GM12878 (cell line): ENCODE results near the gene UFSP2. TPM values are rescaled to one million over a fixed set of nuclear protein-coding genes. Genes with fewer than 3 reads are reported as not detected.

ENCODE experiments used
- NBN ChIP-seq: fragments of 450-650 bp; IDR thresholded peaks from 2 replicates; pipeline ENCODE4 v1.6.1; 2016
- SMAD5 ChIP-seq: IDR thresholded peaks from 2 replicates; pipeline ENCODE4 v1.6.1; 2016; ENCODE audit warnings: antibody characterized with exemption, low read depth
- SPI1 ChIP-seq: IDR thresholded peaks from 2 replicates; pipeline ENCODE4 v1.6.1; 2011; ENCODE audit warnings: low read depth, mild to moderate bottlenecking, low read length, moderate library complexity, borderline replicate concordance; ENCODE audit not compliant: insufficient read depth
- SRF ChIP-seq, 2 experiments: IDR thresholded peaks; 2 replicates each; pipeline ENCODE4 v1.6.1; 2011; ENCODE audit warnings: low read depth in 2 of 2, low read length in 2 of 2, mild to moderate bottlenecking in 1 of 2, moderate library complexity in 1 of 2
- polyA plus RNA-seq, 11 experiments: library from polyadenylated mRNA; depleted of rRNA in 4 of 11; unstranded in 6 of 11; stranded (reverse) in 5 of 11; fragments of >200 nt; fragmentation: Nextera tagmentation in 4 of 11; fragmentation: Illumina TruSeq in 1 of 11; extraction: Ambion mirVana in 4 of 11; extraction: Trizol in 1 of 11; gene quantifications; 1 replicate in 1 of 11; 2 replicates in 10 of 11; pipeline versions ENCODE4 v1.2.1 to v1.2.3, GENCODE V29; 2011 to 2016; ENCODE audit warnings: inconsistent platforms in 2 of 11, missing spikeins in 2 of 11, low read depth in 1 of 11
- total RNA-seq, 4 experiments: library from RNA; depleted of rRNA in 3 of 4; stranded (reverse); fragments of >200 nt in 3 of 4; fragmentation: Illumina TruSeq in 1 of 4; extraction: Trizol in 1 of 4; gene quantifications; 2 replicates each; pipeline versions ENCODE4 v1.2.1 to v1.2.3, GENCODE V29; 2013 to 2021
- TF ChIP-seq, protein P1 (sequence below): fragments of 450-650 bp; IDR thresholded peaks from 2 replicates; pipeline ENCODE4 v1.6.1; 2016; ENCODE audit warnings: mild to moderate bottlenecking, moderate library complexity, borderline replicate concordance

UFSP2 gene
- total and polyA plus RNA-seq, 10 of the 15 experiments (the other 5 are each of a cell fraction or from before 2014, with no cell fraction given) = 25.4 to 53.1 (median 37.7) TPM

DNA sequence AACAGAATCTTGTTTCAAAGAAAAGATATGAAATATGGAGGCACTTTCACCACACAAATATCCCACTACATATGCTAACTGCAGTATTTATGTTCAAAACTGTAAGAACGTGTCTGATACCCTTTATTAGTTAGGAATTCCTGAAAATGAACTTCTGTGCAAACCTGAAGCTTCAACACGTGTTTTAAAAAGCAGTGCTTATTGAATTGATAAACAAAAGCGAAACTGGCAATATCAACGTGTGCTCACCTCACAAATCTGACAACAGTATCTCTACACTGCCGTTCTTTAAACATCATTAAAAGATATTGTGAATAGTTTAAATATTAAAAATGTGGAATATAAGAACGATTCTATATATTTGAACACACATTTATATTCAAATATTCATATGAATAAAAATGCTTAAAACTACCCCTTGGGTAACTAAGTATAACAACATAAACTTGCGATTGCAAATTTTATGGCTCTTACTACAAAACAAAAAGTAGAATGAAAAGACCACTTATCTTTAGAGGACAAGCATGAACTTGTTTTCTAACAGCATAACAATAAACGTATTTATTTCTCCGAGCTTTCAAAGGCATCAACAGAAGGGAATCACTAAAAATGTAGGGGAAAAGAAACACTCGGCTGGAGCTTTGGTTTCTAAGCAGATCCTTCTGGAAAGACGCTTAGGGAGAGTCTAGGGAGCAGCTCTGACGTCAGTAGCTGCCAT, 30.4 kb downstream of the UFSP2 start, which contains the start of gene LRP2BP (continued):
- TF ChIP-seq, protein P1, sequence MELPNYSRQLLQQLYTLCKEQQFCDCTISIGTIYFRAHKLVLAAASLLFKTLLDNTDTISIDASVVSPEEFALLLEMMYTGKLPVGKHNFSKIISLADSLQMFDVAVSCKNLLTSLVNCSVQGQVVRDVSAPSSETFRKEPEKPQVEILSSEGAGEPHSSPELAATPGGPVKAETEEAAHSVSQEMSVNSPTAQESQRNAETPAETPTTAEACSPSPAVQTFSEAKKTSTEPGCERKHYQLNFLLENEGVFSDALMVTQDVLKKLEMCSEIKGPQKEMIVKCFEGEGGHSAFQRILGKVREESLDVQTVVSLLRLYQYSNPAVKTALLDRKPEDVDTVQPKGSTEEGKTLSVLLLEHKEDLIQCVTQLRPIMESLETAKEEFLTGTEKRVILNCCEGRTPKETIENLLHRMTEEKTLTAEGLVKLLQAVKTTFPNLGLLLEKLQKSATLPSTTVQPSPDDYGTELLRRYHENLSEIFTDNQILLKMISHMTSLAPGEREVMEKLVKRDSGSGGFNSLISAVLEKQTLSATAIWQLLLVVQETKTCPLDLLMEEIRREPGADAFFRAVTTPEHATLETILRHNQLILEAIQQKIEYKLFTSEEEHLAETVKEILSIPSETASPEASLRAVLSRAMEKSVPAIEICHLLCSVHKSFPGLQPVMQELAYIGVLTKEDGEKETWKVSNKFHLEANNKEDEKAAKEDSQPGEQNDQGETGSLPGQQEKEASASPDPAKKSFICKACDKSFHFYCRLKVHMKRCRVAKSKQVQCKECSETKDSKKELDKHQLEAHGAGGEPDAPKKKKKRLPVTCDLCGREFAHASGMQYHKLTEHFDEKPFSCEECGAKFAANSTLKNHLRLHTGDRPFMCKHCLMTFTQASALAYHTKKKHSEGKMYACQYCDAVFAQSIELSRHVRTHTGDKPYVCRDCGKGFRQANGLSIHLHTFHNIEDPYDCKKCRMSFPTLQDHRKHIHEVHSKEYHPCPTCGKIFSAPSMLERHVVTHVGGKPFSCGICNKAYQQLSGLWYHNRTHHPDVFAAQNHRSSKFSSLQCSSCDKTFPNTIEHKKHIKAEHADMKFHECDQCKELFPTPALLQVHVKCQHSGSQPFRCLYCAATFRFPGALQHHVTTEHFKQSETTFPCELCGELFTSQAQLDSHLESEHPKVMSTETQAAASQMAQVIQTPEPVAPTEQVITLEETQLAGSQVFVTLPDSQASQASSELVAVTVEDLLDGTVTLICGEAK = peak; percentile 69; the same call in 1 of the 2 replicates
- TF ChIP-seq NBN = no peak
- TF ChIP-seq SPI1 = no peak
- TF ChIP-seq SRF (IDR thresholded peaks at IDR 0.05; ENCODE audit: low read depth in 2 of 2, low read length in 2 of 2) = no peak
- TF ChIP-seq SMAD5 = no peak
